OCI-LY7 (cell line): Measurements from ENCODE around the gene HNRNPR.
"Not testable (repeated sequence)": the region's sequence is repeated elsewhere in the genome, so short reads cannot be mapped to it uniquely, and the experiment has no call there.

ENCODE experiments used
- EZH2phosphoT487 ChIP-seq: fragments of 200-600 bp; sonication (generic); IDR thresholded peaks from 2 replicates; pipeline ENCODE4 v1.6.1; 2018; ENCODE audit warnings: low read depth, borderline replicate concordance, mild to moderate bottlenecking, mixed run types, antibody characterized with exemption, low read length, moderate library complexity, mixed read lengths
- TF ChIP-seq, protein P1 (sequence below): fragments of 200-600 bp; sonication (generic); conservative IDR thresholded peaks from 2 replicates; pipeline ENCODE4 v1.5.1; 2014; ENCODE audit warnings: mild to moderate bottlenecking, antibody characterized with exemption, low read length, moderate library complexity, mixed read lengths

DNA sequence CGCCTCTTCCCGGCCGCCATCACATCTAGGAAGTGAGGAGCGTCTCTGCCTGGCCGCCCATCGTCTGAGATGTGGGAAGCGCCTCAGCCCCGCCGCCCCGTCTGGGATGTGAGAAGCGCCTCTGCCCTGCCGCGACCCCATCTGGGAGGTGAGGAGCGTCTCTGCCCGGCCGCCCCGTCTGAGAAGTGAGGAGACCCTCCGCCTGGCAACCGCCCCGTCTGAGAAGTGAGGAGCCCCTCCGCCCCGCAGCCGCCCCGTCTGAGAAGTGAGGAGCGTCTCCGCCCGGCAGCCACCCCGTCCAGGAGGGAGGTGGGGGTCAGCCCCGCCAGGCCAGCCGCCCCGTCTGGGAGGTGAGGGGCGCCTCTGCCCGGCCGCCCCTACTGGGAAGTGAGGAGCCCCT is 86.7 kb downstream of the HNRNPR start:
- TF ChIP-seq, protein P1, sequence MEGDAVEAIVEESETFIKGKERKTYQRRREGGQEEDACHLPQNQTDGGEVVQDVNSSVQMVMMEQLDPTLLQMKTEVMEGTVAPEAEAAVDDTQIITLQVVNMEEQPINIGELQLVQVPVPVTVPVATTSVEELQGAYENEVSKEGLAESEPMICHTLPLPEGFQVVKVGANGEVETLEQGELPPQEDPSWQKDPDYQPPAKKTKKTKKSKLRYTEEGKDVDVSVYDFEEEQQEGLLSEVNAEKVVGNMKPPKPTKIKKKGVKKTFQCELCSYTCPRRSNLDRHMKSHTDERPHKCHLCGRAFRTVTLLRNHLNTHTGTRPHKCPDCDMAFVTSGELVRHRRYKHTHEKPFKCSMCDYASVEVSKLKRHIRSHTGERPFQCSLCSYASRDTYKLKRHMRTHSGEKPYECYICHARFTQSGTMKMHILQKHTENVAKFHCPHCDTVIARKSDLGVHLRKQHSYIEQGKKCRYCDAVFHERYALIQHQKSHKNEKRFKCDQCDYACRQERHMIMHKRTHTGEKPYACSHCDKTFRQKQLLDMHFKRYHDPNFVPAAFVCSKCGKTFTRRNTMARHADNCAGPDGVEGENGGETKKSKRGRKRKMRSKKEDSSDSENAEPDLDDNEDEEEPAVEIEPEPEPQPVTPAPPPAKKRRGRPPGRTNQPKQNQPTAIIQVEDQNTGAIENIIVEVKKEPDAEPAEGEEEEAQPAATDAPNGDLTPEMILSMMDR, result not testable (repeated sequence)
- not testable (repeated sequence) for TF ChIP-seq EZH2phosphoT487
